GM12878 (cell line): ENCODE data around the gene TNFSF15. TPM values are rescaled to one million over a fixed set of nuclear protein-coding genes. Genes with fewer than 3 reads are reported as not detected.

Experiments used
- ATAC-seq: fragments of 200-7000 bp; cut with Tn5 transposase; 3 replicates; pipeline ENCODE4 v1.9.1; 2020; ENCODE audit warnings: mild to moderate bottlenecking, moderate library complexity
- BruUV-seq: library from RNA; stranded (reverse); fragments of 400-500 nt; replicated peaks from 2 replicates; lab custom pipeline; 2021; lab: Mats Ljungman, UMichigan
- CTCF ChIA-PET: fragments of 300-600 bp; sonication (Branson Sonifier 250); formaldehyde crosslinking; extraction: SDS; loops from one replicate; lab custom pipeline; 2021; ENCODE audit warnings: inconsistent platforms; lab: Yijun Ruan, JAX
- POLR2A ChIA-PET: fragments of 350-600 bp; formaldehyde crosslinking; extraction: SDS; loops from one replicate; lab custom pipeline; 2021; ENCODE audit warnings: inconsistent platforms; lab: Charles Lee
- RAD21 ChIA-PET: fragments of 300-600 bp; sonication (Branson Sonifier 250); formaldehyde crosslinking; loops from one replicate; lab custom pipeline; 2023; ENCODE audit warnings: antibody characterized with exemption; ENCODE audit not compliant: unreplicated experiment; lab: Charles Lee
- SMC1A ChIA-PET: fragments of 300-600 bp; sonication (Branson Sonifier 250); formaldehyde crosslinking; loops from one replicate; lab custom pipeline; 2023; ENCODE audit not compliant: unreplicated experiment, uncharacterized antibody; lab: Charles Lee
- DNase-seq: peaks from one replicate; pipeline ENCODE4 v3.0.0-alpha.2; 2011; ENCODE audit warnings: low read depth, low spot score
- FAIRE-seq: peaks from 3 replicates; lab custom pipeline; 2011; peaks lifted over from hg19 to GRCh38; lab: Jason Lieb, UNC
- H2AFZ ChIP-seq: 2 replicates; pipeline ENCODE4 v1.6.0; 2011; ENCODE audit warnings: low read depth, low read length, control low read depth; ENCODE audit not compliant: control insufficient read depth
- H3K27ac ChIP-seq: 2 replicates; pipeline ENCODE4 v1.5.1; 2011; ENCODE audit warnings: control low read depth; ENCODE audit not compliant: control insufficient read depth, insufficient read depth
- H3K27me3 ChIP-seq, 2 experiments: replicated peaks in 1 of 2; 2 replicates each; pipeline versions ENCODE4 v1.6.0 to v1.6.1; 2011; ENCODE audit warnings: low read length in 1 of 2; ENCODE audit not compliant: control insufficient read depth in 2 of 2, insufficient read depth in 2 of 2
- H3K36me3 ChIP-seq, 2 experiments: 2 replicates each; pipeline ENCODE4 v1.5.1; 2011; ENCODE audit warnings: low read length in 1 of 2; ENCODE audit not compliant: control insufficient read depth in 2 of 2, insufficient read depth in 2 of 2
- H3K4me1 ChIP-seq: 2 replicates; pipeline ENCODE4 v1.6.1; 2011; ENCODE audit warnings: mild to moderate bottlenecking, low read length, moderate library complexity, mixed read lengths; ENCODE audit not compliant: control insufficient read depth, insufficient read depth
- H3K4me2 ChIP-seq: 2 replicates; pipeline ENCODE4 v1.6.0; 2011; ENCODE audit warnings: control low read depth; ENCODE audit not compliant: control insufficient read depth, insufficient read depth
- H3K4me3 ChIP-seq: fragments of 200-600 bp; sonication (generic); 2 replicates; pipeline ENCODE4 v1.5.1; 2016
- H3K79me2 ChIP-seq: 2 replicates; pipeline ENCODE4 v1.6.0; 2011; ENCODE audit warnings: low read length; ENCODE audit not compliant: control insufficient read depth, insufficient read depth
- H3K9ac ChIP-seq: 2 replicates; pipeline ENCODE4 v1.8.0; 2011; ENCODE audit warnings: low read length, control low read depth, mixed read lengths; ENCODE audit not compliant: control insufficient read depth, insufficient read depth
- H3K9me3 ChIP-seq: replicated peaks from 3 replicates; pipeline ENCODE4 v1.5.1; 2011; ENCODE audit warnings: mild to moderate bottlenecking, low read length; ENCODE audit not compliant: control insufficient read depth, insufficient read depth
- H4K20me1 ChIP-seq: 2 replicates; pipeline ENCODE4 v1.6.0; 2011; ENCODE audit not compliant: control insufficient read depth, insufficient read depth
- ATF7 ChIP-seq: fragments of 450-650 bp; IDR thresholded peaks from 2 replicates; pipeline ENCODE4 v1.6.1; 2016; ENCODE audit warnings: low read depth, mild to moderate bottlenecking
- BCL3 ChIP-seq: IDR thresholded peaks from 2 replicates; pipeline ENCODE4 v1.6.1; 2011; ENCODE audit warnings: borderline replicate concordance, low read depth, mild to moderate bottlenecking, moderate library complexity, low read length; ENCODE audit not compliant: insufficient read depth, poor library complexity, severe bottlenecking
- CTCF ChIP-seq, 3 experiments: IDR thresholded peaks in 2 of 3; conservative IDR thresholded peaks in 1 of 3; 2 replicates each; pipeline ENCODE4 v1.5.1; 2011; ENCODE audit warnings: low read depth in 3 of 3, low read length in 3 of 3, mild to moderate bottlenecking in 3 of 3, control low read depth in 2 of 3, moderate library complexity in 2 of 3, inconsistent platforms in 1 of 3, mixed read lengths in 1 of 3; ENCODE audit not compliant: control insufficient read depth in 2 of 3, insufficient read depth in 1 of 3; ENCODE audit errors: extremely low read depth in 1 of 3
- ELK1 ChIP-seq: IDR thresholded peaks from 2 replicates; pipeline ENCODE4 v1.6.1; 2012; ENCODE audit warnings: low read depth, low read length, improper control_type of control experiment
- EZH2 ChIP-seq: IDR thresholded peaks from 2 replicates; pipeline ENCODE4 v1.6.1; 2012; ENCODE audit warnings: low read depth, mild to moderate bottlenecking, control low read depth, inconsistent platforms, low read length, borderline replicate concordance; ENCODE audit not compliant: control insufficient read depth
- HDAC6 ChIP-seq: fragments of 200-600 bp; sonication (generic); IDR thresholded peaks from one replicate; pipeline ENCODE4 v1.8.0; 2017; ENCODE audit warnings: antibody characterized with exemption; ENCODE audit not compliant: unreplicated experiment
- SPI1 ChIP-seq: IDR thresholded peaks from 2 replicates; pipeline ENCODE4 v1.6.1; 2011; ENCODE audit warnings: low read depth, mild to moderate bottlenecking, low read length, moderate library complexity, borderline replicate concordance; ENCODE audit not compliant: insufficient read depth
- USF1 ChIP-seq: IDR thresholded peaks from 2 replicates; pipeline ENCODE4 v1.6.1; 2011; ENCODE audit warnings: borderline replicate concordance, low read depth, mild to moderate bottlenecking, moderate library complexity, mixed read lengths, low read length; ENCODE audit not compliant: insufficient read depth; ENCODE audit errors: extremely low read length
- YBX1 ChIP-seq: fragments of 450-650 bp; IDR thresholded peaks from 2 replicates; pipeline ENCODE4 v1.6.1; 2016; ENCODE audit warnings: antibody characterized with exemption
- ZBTB40 ChIP-seq: fragments of 450-650 bp; IDR thresholded peaks from 2 replicates; pipeline ENCODE4 v1.6.1; 2016; ENCODE audit warnings: mild to moderate bottlenecking, moderate library complexity, borderline replicate concordance
- WGBS: methylation state at CpG from one replicate; pipeline ENCODE4 v1.1.6; 2016; ENCODE audit warnings: low lambda C conversion rate; ENCODE audit not compliant: insufficient replicate concordance, insufficient coverage; ENCODE audit errors: missing lambda C conversion rate; 5-methylcytosine and 5-hydroxymethylcytosine counted together
- in situ Hi-C: fragments of 300-500 bp; cut with MboI; formaldehyde crosslinking; loops from 9 replicates; pipeline ENCODE4 v1.14.3; 2018; ENCODE audit warnings: mixed read lengths
- intact Hi-C: fragments of 100-400 bp; cut with micrococcal nuclease; formaldehyde crosslinking; loops from one replicate; pipeline ENCODE4 v1.14.2; 2022; ENCODE audit not compliant: unreplicated experiment
- polyA plus RNA-seq, 11 experiments: library from polyadenylated mRNA; depleted of rRNA in 4 of 11; unstranded in 6 of 11; stranded (reverse) in 5 of 11; fragments of >200 nt; fragmentation: Nextera tagmentation in 4 of 11; fragmentation: Illumina TruSeq in 1 of 11; extraction: Ambion mirVana in 4 of 11; extraction: Trizol in 1 of 11; gene quantifications; 1 replicate in 1 of 11; 2 replicates in 10 of 11; pipeline versions ENCODE4 v1.2.1 to v1.2.3, GENCODE V29; 2011 to 2016; ENCODE audit warnings: inconsistent platforms in 2 of 11, missing spikeins in 2 of 11, low read depth in 1 of 11
- total RNA-seq, 4 experiments: library from RNA; depleted of rRNA in 3 of 4; stranded (reverse); fragments of >200 nt in 3 of 4; fragmentation: Illumina TruSeq in 1 of 4; extraction: Trizol in 1 of 4; gene quantifications; 2 replicates each; pipeline versions ENCODE4 v1.2.1 to v1.2.3, GENCODE V29; 2013 to 2021

Gene TNFSF15
- total and polyA plus RNA-seq, 10 of the 15 experiments (the other 5 are each of a cell fraction or from before 2014, with no cell fraction given) = 0.03 TPM; not detected in 9

GRCh38 chr9:114791736-114792135, 14.1 kb downstream of the TNFSF15 start:
- 4% methylated on average over 2 of the region's 2 CpGs for WGBS
- intact Hi-C loops = no loop called here
- no peaks in the 10 kb centered on the region for H3K36me3 ChIP-seq
- POLR2A ChIA-PET = no interaction called here
- H3K4me3 ChIP-seq = no peak overlapping the region
- ATAC-seq (no peak), DNase-seq (no peak), FAIRE-seq (no peak)
- SMC1A ChIA-PET = no interaction called here
- in situ Hi-C loops = no loop called here
- no peaks in the 10 kb centered on the region for H3K79me2 ChIP-seq
- BruUV-seq = no TSS peak
- H3K9ac ChIP-seq = no peak overlapping the region
- no peak overlapping the region for H2AFZ ChIP-seq
- CTCF ChIA-PET = no interaction called here
- no peaks in the 10 kb centered on the region for H4K20me1 ChIP-seq
- no peak overlapping the region for H3K27ac ChIP-seq
- RAD21 ChIA-PET = no interaction called here
- H3K4me1 ChIP-seq = no peaks in the 10 kb centered on the region
- peaks cover 1 to 2% of the 10 kb centered on the region in 2 experiments; a peak in 3 of 4 replicates for H3K27me3 ChIP-seq
- H3K4me2 ChIP-seq = no peak overlapping the region
- no peaks in the 10 kb centered on the region for H3K9me3 ChIP-seq
- no peak for TF ChIP-seq ELK1
- no peak for TF ChIP-seq ATF7
- TF ChIP-seq CTCF (IDR thresholded peaks at IDR 0.05 in 2 of 3, conservative IDR thresholded peaks at IDR 0.05 in 1 of 3; ENCODE audit: control insufficient read depth in 2 of 3, extremely low read depth in 1 of 3, insufficient read depth in 1 of 3, low read depth in 3 of 3, low read length in 3 of 3) = no peak
- TF ChIP-seq HDAC6 = no peak
- no peak for TF ChIP-seq ZBTB40
- no peak for TF ChIP-seq BCL3
- no peak for TF ChIP-seq SPI1
- TF ChIP-seq USF1 = no peak
- no peak for TF ChIP-seq EZH2
- no peak for TF ChIP-seq YBX1
